Erythroblast (primary cell): Measurements from ENCODE around the gene JARID2.

Experiments
- GATA1 ChIP-seq: IDR thresholded peaks from 2 replicates; pipeline ENCODE4 v1.6.1; 2011; ENCODE audit warnings: low read depth, mild to moderate bottlenecking, control low read depth, low read length, moderate library complexity
- POLR2A ChIP-seq: IDR thresholded peaks from 2 replicates; pipeline ENCODE4 v1.6.1; 2011; ENCODE audit warnings: mild to moderate bottlenecking, low read length

DNA sequence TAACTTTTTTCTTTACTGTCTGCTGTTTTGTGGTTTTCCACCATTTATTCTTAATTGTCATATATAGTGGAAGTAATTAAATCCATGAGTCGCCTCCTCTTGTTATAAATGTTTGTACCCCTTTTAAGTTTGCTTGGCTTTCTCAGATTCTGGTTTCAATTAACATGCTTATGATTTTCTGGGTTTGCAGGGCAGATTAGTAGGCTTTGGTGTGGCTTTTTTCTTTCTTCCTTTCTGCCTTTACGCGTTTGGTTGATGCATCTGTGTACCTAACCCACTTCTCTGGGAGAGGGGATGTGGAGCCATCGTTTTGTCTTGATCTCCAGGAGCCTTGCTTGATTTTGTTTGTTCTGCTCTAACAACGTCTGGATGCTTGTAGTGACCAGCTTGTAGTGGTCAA lies 100.4 kb downstream of the JARID2 start:
- TF ChIP-seq POLR2A (no peak), GATA1 (no peak)
